ENCODE data around the gene CELA2A.
"Not testable (repeated sequence)": the region's sequence is repeated elsewhere in the genome, so short reads cannot be mapped to it uniquely, and the experiment has no call there.

Gene CELA2A

DNA sequence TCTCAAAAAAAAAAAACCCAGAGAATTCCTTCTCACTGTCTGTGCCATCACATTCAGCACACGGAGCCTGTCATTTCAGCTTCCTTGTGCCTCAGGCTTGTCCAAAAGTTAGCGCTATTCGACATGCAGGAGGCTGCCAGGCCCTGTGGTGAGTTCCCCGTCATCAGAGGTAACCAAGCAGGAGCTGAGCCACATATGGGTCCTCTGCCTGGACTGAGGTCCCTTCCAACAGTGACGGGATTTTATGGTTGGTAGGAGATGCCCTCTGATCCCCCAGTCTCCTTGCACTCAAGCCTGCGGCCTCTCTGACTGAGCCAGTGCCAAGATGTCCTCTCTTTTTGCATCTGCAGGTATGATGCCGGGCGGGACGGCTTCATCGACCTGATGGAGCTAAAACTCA lies 31.0 kb upstream of the CELA2A start:
- DNase-seq: no peak

GRCh38 chr1:15425958-15426357 lies 30.6 kb upstream of the CELA2A start:
- no peak for DNase-seq

DNA sequence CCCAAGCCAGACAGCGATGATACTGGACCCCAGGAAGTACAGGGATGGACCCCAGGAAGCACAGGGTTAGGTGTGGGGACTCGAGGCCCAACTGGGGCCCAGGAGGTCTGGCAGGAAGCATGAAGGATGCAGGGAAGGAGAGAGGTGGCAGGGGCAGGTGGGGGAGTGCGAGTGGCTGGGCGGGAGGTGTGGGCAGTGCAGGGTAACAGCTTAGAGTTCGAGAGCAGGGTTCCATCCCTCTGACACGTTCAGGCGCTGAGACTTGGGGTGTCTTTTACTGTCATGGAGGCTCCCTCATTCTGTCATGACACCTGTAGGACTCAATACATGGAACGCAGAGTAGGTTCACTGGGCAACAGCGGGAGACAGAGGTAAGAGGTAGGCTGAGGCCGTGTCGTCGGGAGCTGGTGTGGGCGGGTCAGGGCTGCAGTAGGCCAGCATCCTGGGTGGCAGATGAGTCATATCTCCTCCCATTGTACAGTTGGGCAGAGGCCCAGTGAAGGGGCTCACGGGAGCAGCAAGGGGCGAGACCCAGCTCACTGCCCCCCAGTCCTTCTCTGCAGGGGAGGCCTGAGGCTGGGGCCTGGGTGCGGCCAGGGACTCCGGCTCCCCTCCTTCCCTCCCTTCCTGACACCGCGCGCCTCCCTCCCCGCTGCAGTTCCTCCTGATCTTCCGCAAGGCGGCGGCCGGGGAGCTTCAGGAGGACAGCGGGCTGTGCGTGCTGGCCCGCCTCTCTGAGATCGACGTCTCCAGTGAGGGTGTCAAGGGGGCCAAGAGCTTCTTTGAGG lies 29.8 kb upstream of the CELA2A start:
- DNase-seq: no peak

DNA sequence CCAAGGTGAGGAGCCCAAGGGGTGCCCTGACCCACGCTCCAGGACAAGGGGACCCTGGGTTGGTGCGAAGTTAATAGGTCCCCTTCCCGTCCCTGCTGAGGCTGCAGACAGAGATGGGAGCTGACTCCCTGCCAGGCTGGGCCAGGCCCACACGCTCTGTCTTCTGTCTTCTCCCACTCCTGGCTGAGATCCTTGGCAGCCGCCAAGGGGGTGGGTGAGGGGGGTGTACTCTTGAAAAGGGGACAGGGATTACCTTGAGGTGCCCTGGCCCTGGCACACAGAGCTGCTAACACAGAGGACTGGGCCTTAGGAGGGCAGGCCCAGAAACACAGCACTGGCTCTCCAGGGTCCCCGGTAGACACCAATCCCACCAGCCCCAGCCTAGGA lies 29.3 kb upstream of the CELA2A start:
- no peak for DNase-seq

- DNase-seq: not testable (repeated sequence)
Observed at GRCh38 chr1:15428252-15428651, 28.3 kb upstream of the CELA2A start.

DNA sequence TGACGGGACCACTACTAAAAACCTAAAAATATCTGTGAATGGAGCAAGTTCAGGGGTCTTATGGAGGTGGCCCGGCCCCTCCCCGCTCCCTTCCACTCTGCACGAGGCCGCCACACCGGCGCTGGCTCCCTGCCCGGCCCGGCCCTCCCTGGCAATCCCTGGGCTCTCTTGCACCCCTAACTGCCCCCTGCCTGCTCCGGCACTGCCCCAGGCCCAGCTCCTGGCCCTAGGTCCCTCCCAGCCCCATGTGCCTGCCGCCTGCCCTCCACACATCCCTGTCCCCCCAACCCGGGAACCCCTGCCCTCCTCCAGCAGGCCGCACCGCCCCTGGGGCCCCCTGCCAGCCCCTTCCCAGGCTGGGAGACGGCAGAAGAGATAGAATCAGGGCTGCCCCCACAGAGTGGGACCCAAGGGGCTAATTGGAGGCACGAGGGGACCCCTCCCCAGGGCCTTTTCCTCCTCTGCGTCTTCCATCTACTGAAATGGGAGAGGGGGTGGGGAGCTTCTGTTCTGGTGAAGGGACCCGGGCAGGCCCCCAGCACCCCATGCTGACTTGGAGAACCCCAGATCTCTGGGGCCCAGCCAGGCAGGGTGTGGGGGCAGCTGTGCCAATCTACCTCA lies 27.6 kb upstream of the CELA2A start:
- DNase-seq: no peak

DNA sequence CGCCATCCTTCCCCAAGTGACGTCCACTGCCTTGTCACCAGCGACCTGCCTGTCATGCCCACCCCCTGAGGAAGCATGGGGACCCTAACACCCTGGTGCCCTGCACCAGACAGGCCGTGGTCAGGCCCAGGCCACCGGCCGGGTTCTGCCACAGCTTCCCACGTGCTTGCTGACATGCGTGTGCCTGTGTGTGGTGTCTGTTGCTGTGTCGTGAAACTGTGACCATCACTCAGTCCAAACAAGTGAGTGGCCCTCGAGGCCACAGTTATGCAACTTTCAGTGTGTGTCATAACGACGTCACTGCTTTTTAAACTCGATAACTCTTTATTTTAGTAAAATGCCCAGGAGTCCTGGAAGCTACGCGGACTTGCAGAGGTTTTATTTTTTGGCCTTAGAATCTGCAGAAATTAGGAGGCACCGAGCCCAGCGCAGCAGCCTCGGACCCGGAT lies 26.8 kb upstream of the CELA2A start:
- no peak for DNase-seq

GRCh38 chr1:15430787-15431570 lies 25.6 kb upstream of the CELA2A start:
- DNase-seq: peak; percentile 52 to 79 (median 65)

GRCh38 chr1:15431571-15431948 lies 25.0 kb upstream of the CELA2A start:
- no peak for DNase-seq

- DNase-seq: no peak
Observed at GRCh38 chr1:15432324-15432723, 24.2 kb upstream of the CELA2A start.

GRCh38 chr1:15433471-15433870 lies 23.1 kb upstream of the CELA2A start:
- no peak for DNase-seq

- DNase-seq: not testable (repeated sequence)
Observed at GRCh38 chr1:15434739-15435138, 21.8 kb upstream of the CELA2A start.

- no peak for DNase-seq
Observed at GRCh38 chr1:15435239-15436077, 21.1 kb upstream of the CELA2A start.

- DNase-seq: no peak
Observed at GRCh38 chr1:15436881-15437442, 19.6 kb upstream of the CELA2A start.

DNA sequence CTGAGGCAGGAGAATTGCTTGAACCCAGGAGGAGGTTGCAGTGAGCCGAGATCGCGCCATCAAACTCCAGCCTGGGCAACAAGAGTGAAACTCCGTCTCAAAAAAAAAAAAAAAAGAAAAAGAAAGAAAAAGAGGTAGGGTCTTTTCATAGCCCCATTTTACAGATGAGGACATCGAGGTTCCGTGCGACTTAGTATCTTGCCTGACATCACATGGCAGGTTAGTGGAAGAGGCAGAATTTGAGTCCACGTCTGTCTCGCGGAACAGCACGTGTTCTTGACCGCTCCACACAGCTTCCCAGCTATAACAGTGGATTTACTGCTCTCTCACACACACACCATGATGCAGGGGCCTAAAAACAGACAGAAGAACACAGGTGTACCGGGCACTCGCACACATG lies 17.2 kb upstream of the CELA2A start:
- no peak for DNase-seq

DNA sequence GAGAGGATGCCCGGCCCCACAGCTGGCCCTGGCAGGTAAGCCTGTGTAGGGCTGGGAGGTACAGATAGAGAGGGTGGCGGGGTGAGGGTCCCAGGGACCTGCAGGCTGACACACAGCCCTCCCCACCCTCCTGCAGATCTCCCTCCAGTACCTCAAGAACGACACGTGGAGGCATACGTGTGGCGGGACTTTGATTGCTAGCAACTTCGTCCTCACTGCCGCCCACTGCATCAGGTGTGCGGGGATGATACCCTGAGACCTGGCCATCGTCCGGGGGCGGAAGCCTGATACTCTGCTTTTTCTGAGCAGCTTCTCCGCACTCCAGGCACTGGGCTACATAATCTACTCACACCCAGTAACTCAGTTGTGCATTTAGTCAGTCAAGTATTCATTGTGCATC lies 16.2 kb upstream of the CELA2A start:
- no peak for DNase-seq

DNA sequence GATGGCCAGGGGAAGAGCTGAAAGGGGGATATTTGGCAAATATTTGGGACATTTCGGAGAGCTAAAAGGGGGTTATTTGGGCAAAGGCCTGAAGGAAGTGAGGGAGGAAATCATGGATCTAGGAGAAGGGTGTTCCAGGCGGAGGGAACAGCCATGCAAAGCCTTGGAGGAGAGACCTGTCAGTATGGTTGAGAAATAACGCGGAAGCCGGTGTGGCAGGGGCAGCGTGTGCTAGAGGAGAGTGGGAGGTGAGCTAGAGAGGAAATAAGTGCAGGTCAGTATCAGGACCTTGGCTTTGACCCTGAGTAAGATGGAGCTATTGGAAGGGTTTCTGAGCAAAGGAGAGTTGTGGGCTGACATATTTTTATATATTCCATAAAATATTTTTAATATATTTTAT lies 15.3 kb upstream of the CELA2A start:
- DNase-seq: no peak

GRCh38 chr1:15442119-15442518 lies 14.4 kb upstream of the CELA2A start:
- DNase-seq: no peak

GRCh38 chr1:15442759-15443158 lies 13.8 kb upstream of the CELA2A start:
- DNase-seq: no peak

- DNase-seq: no peak
Observed at GRCh38 chr1:15443281-15443680, 13.3 kb upstream of the CELA2A start.

- DNase-seq: no peak
Observed at GRCh38 chr1:15444468-15445389, 11.8 kb upstream of the CELA2A start.
